A673 (cell line): ENCODE results near the gene TJP2. TPM values are rescaled to one million over a fixed set of nuclear protein-coding genes. Genes with fewer than 3 reads are reported as not detected.

Experiments used
- BruUV-seq: library from RNA; stranded (reverse); fragments of 400-500 nt; replicated peaks from 2 replicates; lab custom pipeline; 2021; lab: Mats Ljungman, UMichigan
- CTCF ChIA-PET: fragments of 300-600 bp; sonication (Branson Sonifier 250); formaldehyde crosslinking; loops from one replicate; lab custom pipeline; 2022; ENCODE audit warnings: antibody characterized with exemption; lab: Charles Lee
- POLR2A ChIA-PET: fragments of 300-600 bp; sonication (Branson Sonifier 250); formaldehyde crosslinking; loops from one replicate; lab custom pipeline; 2022; ENCODE audit warnings: antibody characterized with exemption; ENCODE audit not compliant: low non-redundant PET; lab: Charles Lee
- DNase-seq: peaks from one replicate; pipeline ENCODE4 v3.0.0-alpha.2; 2015; ENCODE audit warnings: low spot score
- H3K27ac ChIP-seq: fragments of 200-600 bp; sonication (generic); 2 replicates; pipeline ENCODE4 v1.5.1; 2016; ENCODE audit warnings: mixed run types, low read depth, mild to moderate bottlenecking, mixed read lengths, antibody characterized with exemption, low read length; ENCODE audit not compliant: poor library complexity, severe bottlenecking
- H3K27me3 ChIP-seq: fragments of 200-600 bp; sonication (generic); replicated peaks from 2 replicates; pipeline ENCODE4 v1.6.1; 2017; ENCODE audit warnings: mixed run types, low read depth, mild to moderate bottlenecking, mixed read lengths, antibody characterized with exemption, low read length; ENCODE audit not compliant: insufficient read depth, poor library complexity
- H3K36me3 ChIP-seq: fragments of 200-600 bp; sonication (generic); 2 replicates; pipeline ENCODE4 v1.6.1; 2016; ENCODE audit warnings: mixed run types, mild to moderate bottlenecking, mixed read lengths, antibody characterized with exemption, low read length; ENCODE audit not compliant: insufficient read depth, poor library complexity, severe bottlenecking
- H3K4me1 ChIP-seq: fragments of 200-600 bp; sonication (generic); 2 replicates; pipeline ENCODE4 v1.6.1; 2017; ENCODE audit warnings: mixed run types, mild to moderate bottlenecking, mixed read lengths, antibody characterized with exemption, low read length; ENCODE audit not compliant: insufficient read depth, poor library complexity, severe bottlenecking
- H3K4me3 ChIP-seq: fragments of 200-600 bp; sonication (generic); 2 replicates; pipeline ENCODE4 v1.5.1; 2016; ENCODE audit warnings: low read depth, mixed run types, mild to moderate bottlenecking, mixed read lengths, low read length; ENCODE audit not compliant: poor library complexity, severe bottlenecking
- H3K9me3 ChIP-seq: fragments of 200-600 bp; sonication (generic); 2 replicates; pipeline ENCODE4 v1.6.1; 2016; ENCODE audit warnings: mixed run types, low read depth, mild to moderate bottlenecking, mixed read lengths, antibody characterized with exemption, low read length; ENCODE audit not compliant: poor library complexity, severe bottlenecking
- EZH2 ChIP-seq: fragments of 200-600 bp; sonication (generic); IDR thresholded peaks from 2 replicates; pipeline ENCODE4 v1.6.1; 2017; ENCODE audit warnings: borderline replicate concordance, low read depth, mild to moderate bottlenecking, mixed read lengths, antibody characterized with exemption, low read length; ENCODE audit not compliant: poor library complexity, severe bottlenecking
- intact Hi-C: fragments of 100-400 bp; cut with micrococcal nuclease; formaldehyde crosslinking; loops from one replicate; pipeline ENCODE4 v1.10.0; 2022; ENCODE audit not compliant: unreplicated experiment
- total RNA-seq: library from RNA; stranded (reverse); gene quantifications from 2 replicates; pipeline ENCODE4 v1.2.3, GENCODE V29; 2021
- TF ChIP-seq, protein P1 (sequence below): fragments of 300-800, 200-600 bp; sonication (generic); conservative IDR thresholded peaks from 2 replicates; pipeline ENCODE4 v1.5.1; 2017; ENCODE audit warnings: low read depth, mild to moderate bottlenecking, antibody characterized with exemption, low read length, moderate library complexity, mixed read lengths

TJP2 gene
- total RNA-seq, 1 experiment from 2014 or later = 7.2 TPM

DNA sequence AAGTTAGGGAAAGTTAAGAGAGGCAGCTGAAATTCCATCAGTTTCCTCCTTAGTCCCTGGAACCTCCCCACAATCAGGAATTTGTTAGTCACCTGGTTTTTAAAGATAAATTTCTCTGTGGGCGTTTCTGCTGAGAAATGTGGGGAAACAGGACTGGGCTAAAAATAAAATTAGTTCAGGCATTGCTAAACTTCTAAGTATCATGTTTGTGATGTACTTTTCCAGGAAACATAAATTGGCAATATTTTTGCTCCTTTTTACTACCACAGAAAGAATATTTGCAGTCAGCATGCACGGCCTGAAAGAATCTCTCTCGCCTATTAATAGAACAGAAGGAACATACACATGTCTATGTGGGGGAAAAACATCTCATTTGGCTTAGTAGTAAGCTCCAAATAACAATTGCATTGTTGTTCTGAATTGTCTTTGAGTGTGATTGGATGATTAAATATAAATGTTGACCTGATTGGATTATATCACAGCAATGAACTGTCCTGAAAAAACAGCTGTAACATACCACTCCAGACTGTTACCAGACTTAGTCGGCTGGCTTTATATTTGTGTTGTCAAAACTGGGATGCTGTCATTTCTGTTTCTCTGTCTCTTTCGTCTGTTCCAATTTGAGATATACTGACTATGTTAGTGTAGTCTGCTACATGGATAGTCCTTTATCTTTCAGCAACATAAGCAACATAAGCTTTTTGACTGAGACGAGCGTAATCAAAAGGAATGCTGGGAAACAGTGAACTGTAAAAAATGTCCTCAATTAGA is 12.9 kb downstream of the TJP2 start:
- ChIA-PET CTCF (interaction anchor here (0.6 kb wide), 1 partner anchor 246 kb away, joined by 3 read pairs; no protein-coding TSS in a partner anchor), POLR2A (no interaction called here)
- Histone ChIP-seq H3K36me3 (no peaks in the 10 kb centered on the region), H3K9me3 (no peaks in the 10 kb centered on the region), H3K27ac (no peak overlapping the region), H3K27me3 (no peaks in the 10 kb centered on the region), H3K4me3 (no peak overlapping the region), H3K4me1 (no peaks in the 10 kb centered on the region)
- no peak for TF ChIP-seq EZH2
- TF ChIP-seq, protein P1, sequence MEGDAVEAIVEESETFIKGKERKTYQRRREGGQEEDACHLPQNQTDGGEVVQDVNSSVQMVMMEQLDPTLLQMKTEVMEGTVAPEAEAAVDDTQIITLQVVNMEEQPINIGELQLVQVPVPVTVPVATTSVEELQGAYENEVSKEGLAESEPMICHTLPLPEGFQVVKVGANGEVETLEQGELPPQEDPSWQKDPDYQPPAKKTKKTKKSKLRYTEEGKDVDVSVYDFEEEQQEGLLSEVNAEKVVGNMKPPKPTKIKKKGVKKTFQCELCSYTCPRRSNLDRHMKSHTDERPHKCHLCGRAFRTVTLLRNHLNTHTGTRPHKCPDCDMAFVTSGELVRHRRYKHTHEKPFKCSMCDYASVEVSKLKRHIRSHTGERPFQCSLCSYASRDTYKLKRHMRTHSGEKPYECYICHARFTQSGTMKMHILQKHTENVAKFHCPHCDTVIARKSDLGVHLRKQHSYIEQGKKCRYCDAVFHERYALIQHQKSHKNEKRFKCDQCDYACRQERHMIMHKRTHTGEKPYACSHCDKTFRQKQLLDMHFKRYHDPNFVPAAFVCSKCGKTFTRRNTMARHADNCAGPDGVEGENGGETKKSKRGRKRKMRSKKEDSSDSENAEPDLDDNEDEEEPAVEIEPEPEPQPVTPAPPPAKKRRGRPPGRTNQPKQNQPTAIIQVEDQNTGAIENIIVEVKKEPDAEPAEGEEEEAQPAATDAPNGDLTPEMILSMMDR = no peak
- no peak for DNase-seq
- BruUV-seq = no TSS peak
- intact Hi-C loops = no loop called here

DNA sequence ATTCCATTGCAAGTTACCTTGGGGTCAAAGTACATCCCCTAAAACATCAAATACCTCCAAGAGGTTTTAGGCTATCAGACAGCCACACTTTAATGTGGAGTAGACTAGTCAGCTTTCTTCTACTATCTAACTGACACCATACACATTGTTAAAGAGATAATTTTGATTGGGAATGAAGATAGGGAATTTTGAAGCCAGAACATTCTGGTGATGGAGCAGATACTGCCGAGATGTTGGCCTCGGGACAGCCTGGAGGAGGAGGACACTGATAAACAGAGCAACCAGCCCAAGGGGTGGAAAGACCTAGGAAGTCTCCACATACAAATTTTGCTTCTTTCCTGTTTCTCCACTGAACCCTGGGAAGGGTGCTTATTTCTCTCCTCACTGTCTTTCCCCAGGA is 14.9 kb downstream of the TJP2 start:
- CTCF ChIA-PET = interaction anchor here (0.6 kb wide), 1 partner anchor 175 kb away, joined by 12 read pairs; no protein-coding TSS in a partner anchor
- Histone ChIP-seq H3K4me3 (no peak overlapping the region), H3K36me3 (no peaks in the 10 kb centered on the region), H3K4me1 (no peaks in the 10 kb centered on the region), H3K27me3 (no peaks in the 10 kb centered on the region), H3K9me3 (no peaks in the 10 kb centered on the region), H3K27ac (no peak overlapping the region)
- TF ChIP-seq EZH2 = no peak
- TF ChIP-seq, protein P1 = no peak
- BruUV-seq = no TSS peak
- intact Hi-C loops = no loop called here
- POLR2A ChIA-PET = interaction anchor here (1.2 kb wide), 1 partner anchor 154 kb away, joined by 5 read pairs; no protein-coding TSS in a partner anchor
- no peak for DNase-seq

DNA sequence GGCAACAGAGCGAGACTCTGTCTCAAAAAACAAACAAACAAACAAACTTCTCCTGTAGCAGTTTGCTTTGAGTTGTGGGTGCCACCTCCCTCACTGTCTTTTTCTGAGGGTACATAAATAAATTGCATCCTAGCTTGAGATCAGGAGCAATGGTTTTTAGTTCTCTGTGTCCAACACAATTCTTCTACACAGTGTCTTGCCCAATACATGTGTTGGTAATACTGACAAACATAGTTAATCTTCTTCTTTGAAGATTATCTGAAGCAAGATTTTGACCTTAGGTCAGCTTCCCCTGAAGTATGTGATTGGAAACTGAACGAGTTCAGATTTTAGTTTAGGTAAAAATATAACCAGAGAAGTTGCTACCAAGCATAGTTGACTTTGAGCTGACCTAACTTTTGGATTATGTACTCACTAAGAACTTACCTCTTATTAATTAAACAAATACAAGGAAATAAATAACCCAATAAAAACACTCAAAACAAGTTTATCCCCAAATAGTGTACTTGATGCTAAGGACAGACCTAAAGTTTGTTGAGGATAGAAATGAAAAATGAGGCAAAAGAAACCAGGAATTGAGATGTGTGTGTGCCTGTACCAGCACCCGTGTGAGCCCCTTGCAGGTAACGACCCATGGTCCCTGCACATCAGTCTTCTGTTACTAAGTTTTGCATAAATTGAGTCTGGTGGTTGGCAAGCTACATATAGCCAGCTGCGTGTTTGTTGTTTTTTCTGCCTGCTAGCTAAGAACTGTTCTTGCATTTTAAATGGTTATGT is 16.2 kb downstream of the TJP2 start:
- BruUV-seq = no TSS peak
- TF ChIP-seq EZH2 = no peak
- TF ChIP-seq, protein P1 = no peak
- no peaks in the 10 kb centered on the region for H3K36me3 ChIP-seq
- no peaks in the 10 kb centered on the region for H3K9me3 ChIP-seq
- no peak overlapping the region for H3K27ac ChIP-seq
- POLR2A ChIA-PET = no interaction called here
- DNase-seq = no peak
- intact Hi-C loops = loop anchor here (5.0 to 10.0 kb wide), 2 partner anchors 153 to 295 kb away; partner anchors contain the start of gene FXN
- H3K4me3 ChIP-seq = no peak overlapping the region
- H3K4me1 ChIP-seq = no peaks in the 10 kb centered on the region
- H3K27me3 ChIP-seq = no peaks in the 10 kb centered on the region
- CTCF ChIA-PET = interaction anchor here (0.6 kb wide), 1 partner anchor 22 kb away, joined by 3 read pairs; no protein-coding TSS in a partner anchor
